Testis (tissue), 2 donors: ENCODE results near the gene MXRA5.

Source experiments
- POLR2A ChIP-seq: fragments of 450-650 bp; IDR thresholded peaks from one replicate; pipeline ENCODE4 v1.6.1; 2017; ENCODE audit warnings: antibody characterized with exemption, mild to moderate bottlenecking, moderate library complexity
- TF ChIP-seq, protein P1 (sequence below), 3 experiments: fragments of 450-650 bp in 2 of 3; fragments of 200-600 bp in 1 of 3; sonication (generic) in 1 of 3; IDR thresholded peaks; one replicate each; pipeline ENCODE4 v1.5.1; 2016 to 2019; ENCODE audit warnings: antibody characterized with exemption in 3 of 3, mild to moderate bottlenecking in 2 of 3, moderate library complexity in 1 of 3

DNA sequence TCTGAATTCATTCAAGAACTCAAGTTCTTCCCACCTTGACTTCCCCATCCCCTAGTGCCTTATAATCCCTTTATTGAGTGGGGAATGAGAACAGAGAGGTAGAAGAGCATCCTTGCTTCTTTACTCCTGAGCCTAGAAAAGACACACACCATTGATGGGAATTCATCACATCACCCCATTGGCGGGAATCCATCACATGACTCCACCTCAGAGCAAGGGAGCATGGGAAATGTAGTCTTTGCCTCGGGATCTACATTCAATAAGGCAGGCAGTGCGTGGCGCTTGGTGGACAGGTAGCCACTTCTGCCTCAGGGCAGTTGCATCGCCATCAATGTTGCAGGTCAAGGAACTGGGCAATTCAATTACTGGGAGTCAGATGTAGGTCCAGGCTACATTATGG is 50.7 kb downstream of the MXRA5 start:
- TF ChIP-seq, protein P1, sequence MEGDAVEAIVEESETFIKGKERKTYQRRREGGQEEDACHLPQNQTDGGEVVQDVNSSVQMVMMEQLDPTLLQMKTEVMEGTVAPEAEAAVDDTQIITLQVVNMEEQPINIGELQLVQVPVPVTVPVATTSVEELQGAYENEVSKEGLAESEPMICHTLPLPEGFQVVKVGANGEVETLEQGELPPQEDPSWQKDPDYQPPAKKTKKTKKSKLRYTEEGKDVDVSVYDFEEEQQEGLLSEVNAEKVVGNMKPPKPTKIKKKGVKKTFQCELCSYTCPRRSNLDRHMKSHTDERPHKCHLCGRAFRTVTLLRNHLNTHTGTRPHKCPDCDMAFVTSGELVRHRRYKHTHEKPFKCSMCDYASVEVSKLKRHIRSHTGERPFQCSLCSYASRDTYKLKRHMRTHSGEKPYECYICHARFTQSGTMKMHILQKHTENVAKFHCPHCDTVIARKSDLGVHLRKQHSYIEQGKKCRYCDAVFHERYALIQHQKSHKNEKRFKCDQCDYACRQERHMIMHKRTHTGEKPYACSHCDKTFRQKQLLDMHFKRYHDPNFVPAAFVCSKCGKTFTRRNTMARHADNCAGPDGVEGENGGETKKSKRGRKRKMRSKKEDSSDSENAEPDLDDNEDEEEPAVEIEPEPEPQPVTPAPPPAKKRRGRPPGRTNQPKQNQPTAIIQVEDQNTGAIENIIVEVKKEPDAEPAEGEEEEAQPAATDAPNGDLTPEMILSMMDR (IDR thresholded peaks at IDR 0.05), result no peak
- TF ChIP-seq POLR2A, result no peak
